HG03064 (cell line): ENCODE data around the gene VKORC1.
"Not testable (repeated sequence)": the region's sequence is repeated elsewhere in the genome, so short reads cannot be mapped to it uniquely, and the experiment has no call there.

Experiments used
- ATAC-seq: cut with Tn5 transposase; IDR thresholded peaks from one replicate; pipeline ENCODE4 v1.9.1; 2021; ENCODE audit warnings: low read depth; ENCODE audit not compliant: unreplicated experiment

VKORC1 gene

DNA sequence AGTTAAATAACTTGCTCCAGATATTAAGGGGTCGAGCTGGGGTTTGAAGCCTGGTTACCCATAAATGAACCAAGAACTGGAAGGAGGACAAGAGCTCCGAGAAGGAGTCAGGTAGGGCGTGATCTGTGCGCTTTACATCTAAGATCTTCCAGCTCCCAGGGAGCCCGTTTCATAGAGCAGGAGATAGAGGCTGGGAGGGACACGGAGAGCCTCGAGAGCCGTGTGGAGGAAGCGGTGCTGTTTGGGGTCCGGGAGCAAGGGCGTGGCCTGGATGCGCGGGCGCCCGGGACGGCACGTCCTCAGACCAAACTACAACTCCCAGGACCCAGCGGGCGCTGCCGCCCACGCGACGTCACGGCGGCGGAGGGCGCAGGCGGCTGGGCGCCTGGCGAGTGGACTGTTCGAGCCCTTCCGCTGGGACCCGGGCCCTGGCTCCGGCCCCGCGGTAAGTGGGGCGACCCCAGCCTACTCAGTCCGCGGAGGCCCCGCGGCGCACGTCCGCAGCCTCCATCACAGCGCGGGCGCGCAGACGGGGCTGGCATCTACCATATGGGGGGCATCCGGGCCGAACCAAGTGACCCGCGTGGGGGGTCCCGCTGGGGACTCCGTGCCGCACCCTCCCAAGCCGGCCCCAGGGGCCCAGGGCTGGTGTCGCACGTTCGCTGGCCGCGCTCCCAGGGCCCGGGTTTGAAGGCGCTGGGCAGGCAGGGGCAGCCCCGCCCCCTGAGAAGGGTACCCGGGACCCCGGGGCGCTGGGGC lies 13.6 kb upstream of the VKORC1 start, which contains the start of gene BCKDK:
BCKDK (plus strand) TSS at position 352 of the 759 bp plus-strand sequence. CDS start 838 bp downstream, outside the sequence.
- peak; percentile 73 for ATAC-seq

GRCh38 chr16:31107465-31107867 lies 12.9 kb upstream of the VKORC1 start:
- peak; percentile 57 for ATAC-seq

DNA sequence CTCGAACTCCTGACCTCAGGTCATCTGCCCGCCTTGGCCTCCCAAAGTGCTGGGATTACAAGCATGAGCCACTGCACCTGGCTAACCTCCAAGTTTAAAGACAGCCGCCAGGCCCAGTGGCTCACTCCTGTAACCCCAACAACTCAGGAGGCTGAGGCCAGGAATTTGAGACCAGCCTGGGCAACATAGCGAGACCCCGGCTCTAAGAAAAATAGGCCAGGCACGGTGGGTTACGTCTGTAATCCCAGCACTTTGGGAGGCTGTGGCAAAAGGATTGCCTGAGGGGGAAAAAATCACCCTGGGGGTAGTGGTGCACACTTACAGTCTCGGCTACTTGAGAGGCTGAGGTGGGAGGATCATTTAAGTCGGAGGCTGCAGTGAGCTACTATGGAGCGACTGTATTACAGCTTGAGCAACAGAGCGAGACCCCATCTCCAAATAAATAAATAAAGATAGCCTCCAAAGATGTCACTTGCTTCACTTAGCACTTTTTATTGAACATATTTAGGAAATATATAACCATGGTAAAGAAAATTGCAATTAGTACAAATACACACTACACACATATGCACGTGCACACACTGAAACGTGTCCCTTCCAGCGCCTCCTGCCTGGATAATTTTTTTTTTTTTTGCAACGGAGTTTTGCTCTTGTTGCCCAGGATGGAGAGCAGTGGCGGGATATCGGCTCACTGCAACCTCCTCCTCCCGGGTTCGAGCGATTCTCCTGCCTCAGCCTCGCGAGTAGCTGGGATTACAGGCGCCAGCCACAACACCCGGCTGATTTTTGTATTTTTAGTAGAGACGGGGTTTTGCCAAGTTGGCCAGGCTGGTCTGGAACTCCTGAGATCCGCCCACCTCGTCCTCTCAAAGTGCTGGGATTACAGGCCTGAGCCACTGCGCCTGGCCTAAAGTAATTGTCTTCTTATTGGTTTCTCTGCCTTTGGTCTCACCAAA lies 12.2 kb upstream of the VKORC1 start:
- ATAC-seq = no peak

- no peak for ATAC-seq
Measured at GRCh38 chr16:31105677-31106213, 11.1 kb upstream of the VKORC1 start.

GRCh38 chr16:31100876-31101641 lies 6.5 kb upstream of the VKORC1 start:
- ATAC-seq = not testable (repeated sequence)

DNA sequence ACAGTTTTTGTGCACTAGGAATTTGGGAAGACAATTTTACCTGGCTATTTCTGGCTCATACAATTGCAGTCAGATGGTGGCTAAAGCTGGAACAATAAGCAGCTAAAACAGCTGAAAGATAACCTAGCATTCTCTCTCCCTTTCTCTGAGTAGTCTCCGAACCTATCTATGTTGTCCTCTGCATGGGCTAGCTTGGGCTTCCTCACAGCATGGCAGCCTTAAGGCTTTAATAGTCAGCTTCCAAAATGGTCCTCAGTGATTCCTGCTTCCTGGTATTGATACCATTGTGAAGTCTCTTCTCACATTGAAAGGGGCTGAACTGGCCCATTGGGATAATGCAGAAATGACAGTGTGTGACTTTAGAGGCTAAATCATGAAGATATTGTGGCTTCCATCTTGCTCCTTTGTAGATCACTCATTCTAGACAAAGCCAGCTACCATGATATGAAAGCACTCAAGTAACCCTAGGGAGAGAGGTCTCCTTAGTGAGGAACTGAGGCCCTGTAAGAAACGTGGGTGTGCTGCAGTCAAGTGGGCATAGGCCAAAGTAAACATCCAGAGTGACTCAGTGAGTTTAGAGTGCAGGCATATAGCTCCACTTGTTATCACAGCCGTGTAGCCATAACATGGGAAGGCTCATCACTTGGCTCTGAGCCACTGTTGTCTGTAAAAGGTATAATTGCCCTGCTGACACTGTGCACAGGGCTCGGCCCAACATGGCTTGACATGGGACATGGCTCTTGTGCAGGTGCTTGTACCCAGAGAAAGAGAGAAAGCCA lies 5.5 kb upstream of the VKORC1 start:
- no peak for ATAC-seq

DNA sequence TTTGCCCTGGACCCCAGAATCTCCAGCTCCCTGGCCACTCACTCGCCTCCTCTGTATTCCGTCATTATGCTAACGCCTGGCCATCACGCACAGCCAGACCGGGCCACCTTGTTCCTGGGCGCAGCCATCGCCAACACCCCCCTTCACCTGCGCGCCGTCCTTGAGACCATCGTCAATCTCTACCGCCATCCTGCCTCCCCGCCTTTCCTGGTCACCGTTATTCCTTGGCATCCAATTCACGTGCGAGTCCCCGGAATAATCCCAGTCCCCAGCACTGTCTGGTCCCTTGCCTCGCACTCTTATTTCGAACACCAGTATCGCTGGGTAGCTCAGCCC lies 541 bp downstream of the VKORC1 start:
- ATAC-seq = no peak

GRCh38 chr16:31093132-31093703 lies 1.4 kb downstream of the VKORC1 start:
- no peak for ATAC-seq

- no peak for ATAC-seq
Measured at GRCh38 chr16:31092330-31092729, 2.3 kb downstream of the VKORC1 start.

DNA sequence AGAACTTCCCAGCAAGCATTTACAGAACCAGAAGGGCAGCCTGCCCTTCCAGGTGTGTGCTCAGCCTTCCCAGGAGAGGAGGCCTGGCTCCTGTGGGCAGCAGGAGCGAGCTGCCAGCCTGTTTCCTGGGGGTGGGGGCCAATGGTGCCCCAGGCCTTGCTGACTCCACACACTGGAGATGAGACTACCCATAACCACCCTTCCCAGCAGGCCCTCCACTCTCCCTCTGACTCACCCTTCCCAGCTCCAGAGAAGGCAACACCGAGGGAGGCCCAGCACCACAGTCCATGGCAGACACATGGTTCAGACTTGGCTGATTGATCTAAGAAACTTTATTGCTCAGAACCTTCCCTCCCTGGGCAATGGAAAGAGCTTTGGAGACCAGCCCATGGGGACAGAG lies 4.1 kb downstream of the VKORC1 start:
- no peak for ATAC-seq

DNA sequence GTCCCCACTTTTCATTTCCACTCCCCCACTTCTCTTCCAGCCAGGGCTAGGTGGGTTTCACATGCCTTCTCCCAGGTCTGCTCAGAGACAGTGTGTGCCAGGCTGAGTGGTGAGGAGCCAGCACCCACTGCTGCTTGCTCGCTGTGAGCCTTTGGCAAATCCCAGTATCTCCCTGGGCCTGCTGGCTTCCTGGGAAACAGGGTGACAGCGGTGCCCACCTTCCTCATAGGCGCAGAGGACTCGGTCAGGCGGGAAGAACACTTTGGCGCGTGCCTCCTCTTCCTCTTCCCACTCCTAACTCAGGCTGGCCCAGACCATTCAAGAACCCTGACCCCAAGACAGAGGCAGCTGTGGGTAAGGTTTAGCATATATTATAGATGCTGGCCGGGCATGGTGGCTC lies 5.4 kb downstream of the VKORC1 start:
- ATAC-seq = no peak

DNA sequence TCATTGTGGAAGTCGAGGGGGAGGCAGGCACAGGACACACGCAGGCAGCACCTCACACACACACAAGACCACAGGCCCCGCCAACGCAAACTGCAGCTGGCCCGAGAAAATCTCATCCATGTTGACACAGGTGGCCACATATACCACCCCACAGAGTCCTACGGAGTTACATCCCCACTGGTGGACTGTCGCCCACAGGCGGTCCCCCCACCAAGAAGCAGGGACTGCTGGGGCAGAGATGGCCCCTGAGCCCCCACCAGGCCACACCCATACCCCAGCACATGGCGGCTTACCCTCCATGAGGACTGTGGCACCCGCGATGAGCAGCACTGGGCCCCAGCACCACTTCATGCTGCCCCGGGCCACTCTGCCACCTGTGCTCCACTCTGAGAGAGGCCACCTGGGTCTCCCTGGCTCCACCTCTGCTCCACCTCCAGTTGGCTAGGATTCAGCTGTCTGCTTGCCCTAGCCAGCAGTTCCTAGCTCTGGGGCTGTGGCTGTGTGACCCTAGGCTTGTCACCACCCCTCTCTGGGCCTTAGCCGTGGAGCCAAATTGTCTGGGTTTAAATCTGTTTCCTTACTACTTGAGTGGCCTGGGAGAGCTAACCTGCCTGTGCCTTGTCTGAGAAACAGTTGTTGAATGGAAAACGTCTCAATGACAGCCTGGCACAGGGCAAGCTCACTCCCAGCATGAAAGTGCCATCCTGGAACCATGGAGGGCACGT lies 6.0 kb downstream of the VKORC1 start, which contains the start of gene PRSS53:
PRSS53 (minus strand) TSS at position 485 of the 725 bp plus-strand sequence; CDS start at position 351, 134 bp downstream.
- ATAC-seq = no peak

DNA sequence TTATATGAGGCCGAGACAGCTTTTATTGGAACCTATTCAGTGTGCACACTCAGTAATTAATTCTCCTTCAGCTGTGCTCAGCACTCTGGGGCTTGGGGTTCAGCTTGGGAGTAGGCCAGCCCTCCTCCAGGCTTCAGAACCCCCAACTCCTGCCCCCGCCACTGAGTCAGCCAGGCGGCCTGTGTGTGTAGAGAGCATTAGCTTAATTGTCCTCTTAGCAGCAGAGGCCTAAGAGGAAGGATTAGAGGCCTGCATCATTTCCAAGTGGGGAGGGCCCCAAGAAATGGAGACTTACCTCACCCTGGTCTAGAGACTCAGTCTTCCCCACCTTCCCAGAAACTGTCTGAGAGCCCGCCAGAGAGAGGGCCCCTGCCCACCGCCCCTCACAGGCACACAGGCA lies 6.6 kb downstream of the VKORC1 start:
- ATAC-seq = no peak

DNA sequence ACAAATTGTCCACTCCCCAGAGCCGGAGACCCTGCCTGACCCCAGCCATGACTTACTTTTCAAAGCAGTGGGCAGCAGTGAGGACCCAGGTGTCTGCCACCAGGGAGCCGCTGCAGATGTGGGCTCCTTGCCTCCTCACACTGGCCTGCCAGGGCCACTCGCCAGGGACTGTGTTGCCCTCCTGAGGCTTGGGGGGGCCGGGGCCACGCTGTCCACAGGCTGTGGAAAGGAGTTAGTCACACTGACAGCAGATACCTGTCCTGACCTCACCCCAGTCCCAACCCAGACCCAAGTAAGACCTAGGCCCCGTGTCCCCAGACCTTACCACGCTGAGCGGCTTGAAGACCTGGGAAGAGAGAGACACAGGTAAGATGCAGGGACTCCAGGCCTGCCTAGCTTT lies 7.1 kb downstream of the VKORC1 start:
- no peak for ATAC-seq

DNA sequence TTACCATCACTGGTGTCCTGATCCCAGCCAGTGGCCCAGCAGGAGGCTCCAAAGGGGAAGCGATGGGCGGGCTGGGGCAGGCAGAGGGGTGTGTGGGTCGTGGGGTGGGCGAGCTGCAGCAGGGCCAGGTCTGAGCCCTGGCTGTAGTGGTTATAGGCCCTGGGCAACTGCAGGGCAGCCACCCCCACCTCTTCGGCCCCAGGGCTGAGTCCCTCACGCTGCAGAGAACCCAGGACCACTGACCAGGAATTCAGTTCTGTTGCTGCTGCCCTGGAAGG lies 8.0 kb downstream of the VKORC1 start:
- ATAC-seq = no peak

- ATAC-seq = no peak
Measured at GRCh38 chr16:31085873-31086628, 8.5 kb downstream of the VKORC1 start.

- no peak for ATAC-seq
Measured at GRCh38 chr16:31085411-31085810, 9.2 kb downstream of the VKORC1 start.

- no peak for ATAC-seq
Measured at GRCh38 chr16:31084584-31085302, 9.9 kb downstream of the VKORC1 start.
